Measurements from ENCODE around the gene MSTO1.
"Not testable (repeated sequence)": the region's sequence is repeated elsewhere in the genome, so short reads cannot be mapped to it uniquely, and the experiment has no call there.

MSTO1 gene

DNA sequence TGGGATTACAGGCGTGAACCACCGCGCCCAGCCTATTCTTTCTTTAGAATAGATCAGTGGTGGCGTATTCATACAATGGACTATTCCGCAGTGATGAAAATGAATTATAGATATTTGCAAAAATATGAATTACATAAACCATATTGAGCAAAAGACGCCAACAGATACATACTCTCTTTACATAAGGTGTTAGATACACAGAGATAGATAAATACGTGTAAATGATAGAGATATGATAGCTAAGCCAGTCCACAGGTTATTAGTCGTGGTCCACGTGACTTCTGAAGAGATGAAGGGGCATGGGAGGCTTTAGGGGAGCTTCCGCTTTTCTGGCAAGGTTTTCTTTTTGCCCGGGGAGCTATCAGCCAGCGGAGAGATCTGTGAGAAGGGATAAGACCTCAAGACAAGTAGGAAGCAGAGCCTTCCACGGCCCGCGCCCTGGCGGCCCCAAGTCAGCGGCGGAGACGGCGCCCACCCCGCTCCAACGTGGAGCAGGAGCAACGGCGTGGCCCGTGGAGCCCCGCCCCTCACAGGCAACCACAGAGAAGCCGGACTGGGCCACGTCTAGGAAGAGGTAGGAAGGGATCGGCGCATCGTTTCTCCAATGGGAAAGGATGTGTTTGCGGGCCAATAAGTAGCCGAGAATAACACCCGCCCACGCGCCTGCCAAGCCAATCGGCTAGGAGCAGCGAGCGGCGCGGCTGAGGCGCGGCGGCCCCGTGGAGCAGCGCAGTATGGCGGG is at the start of gene MSTO1:
Gene MSTO1 (plus strand): TSS at position 704 of the 742 bp plus-strand sequence. CDS start 31 bp downstream, at position 735.
- TF ChIP-seq, protein P1, sequence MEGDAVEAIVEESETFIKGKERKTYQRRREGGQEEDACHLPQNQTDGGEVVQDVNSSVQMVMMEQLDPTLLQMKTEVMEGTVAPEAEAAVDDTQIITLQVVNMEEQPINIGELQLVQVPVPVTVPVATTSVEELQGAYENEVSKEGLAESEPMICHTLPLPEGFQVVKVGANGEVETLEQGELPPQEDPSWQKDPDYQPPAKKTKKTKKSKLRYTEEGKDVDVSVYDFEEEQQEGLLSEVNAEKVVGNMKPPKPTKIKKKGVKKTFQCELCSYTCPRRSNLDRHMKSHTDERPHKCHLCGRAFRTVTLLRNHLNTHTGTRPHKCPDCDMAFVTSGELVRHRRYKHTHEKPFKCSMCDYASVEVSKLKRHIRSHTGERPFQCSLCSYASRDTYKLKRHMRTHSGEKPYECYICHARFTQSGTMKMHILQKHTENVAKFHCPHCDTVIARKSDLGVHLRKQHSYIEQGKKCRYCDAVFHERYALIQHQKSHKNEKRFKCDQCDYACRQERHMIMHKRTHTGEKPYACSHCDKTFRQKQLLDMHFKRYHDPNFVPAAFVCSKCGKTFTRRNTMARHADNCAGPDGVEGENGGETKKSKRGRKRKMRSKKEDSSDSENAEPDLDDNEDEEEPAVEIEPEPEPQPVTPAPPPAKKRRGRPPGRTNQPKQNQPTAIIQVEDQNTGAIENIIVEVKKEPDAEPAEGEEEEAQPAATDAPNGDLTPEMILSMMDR (IDR thresholded peaks at IDR 0.05), result no peak
- no peak for TF ChIP-seq ZFX (IDR thresholded peaks at IDR 0.05; ENCODE audit: borderline replicate concordance)
- peak within 1 kb of the TSS; percentile 68 for H3K27ac ChIP-seq

DNA sequence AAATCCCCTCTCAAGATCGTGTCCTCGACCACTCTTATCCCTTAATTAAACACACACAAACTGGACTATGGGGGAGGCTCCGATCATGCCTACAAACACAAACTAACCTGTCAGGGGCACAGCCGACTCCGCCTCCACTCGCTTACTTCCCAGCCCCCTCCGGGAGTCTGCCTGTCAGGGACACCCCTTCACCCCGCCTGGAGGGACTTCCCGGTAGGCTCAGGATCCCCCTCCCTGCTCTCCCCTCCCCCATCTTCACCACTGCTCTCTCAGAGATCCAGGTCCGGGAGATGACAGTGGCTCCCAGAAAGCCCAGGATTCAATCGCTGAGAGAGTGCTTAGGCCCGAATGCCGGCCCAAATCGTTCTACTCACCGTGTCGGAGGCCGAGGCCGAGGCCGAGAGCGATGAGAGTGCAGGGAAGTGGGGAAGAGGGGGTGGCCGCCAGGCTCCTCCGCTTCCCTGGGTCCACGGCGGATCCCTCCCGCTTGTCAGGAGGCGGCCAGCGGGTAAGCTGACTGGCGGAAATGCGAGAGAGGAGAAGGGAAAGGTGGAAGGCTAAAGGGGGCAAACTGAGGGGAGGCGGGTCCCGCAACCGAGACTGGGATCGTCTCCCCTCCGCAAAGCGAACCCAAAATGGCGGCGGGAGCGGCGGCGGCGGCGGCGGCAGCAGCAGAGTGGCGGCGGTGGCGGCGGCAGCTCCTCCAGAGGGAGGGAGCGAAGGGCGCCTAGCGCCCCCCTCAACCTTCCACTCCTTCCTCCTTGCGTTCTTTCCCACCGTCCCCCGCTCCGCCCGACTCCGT is 48.0 kb upstream of the MSTO1 start:
- peak overlapping the region; percentile 96 for H3K27ac ChIP-seq

DNA sequence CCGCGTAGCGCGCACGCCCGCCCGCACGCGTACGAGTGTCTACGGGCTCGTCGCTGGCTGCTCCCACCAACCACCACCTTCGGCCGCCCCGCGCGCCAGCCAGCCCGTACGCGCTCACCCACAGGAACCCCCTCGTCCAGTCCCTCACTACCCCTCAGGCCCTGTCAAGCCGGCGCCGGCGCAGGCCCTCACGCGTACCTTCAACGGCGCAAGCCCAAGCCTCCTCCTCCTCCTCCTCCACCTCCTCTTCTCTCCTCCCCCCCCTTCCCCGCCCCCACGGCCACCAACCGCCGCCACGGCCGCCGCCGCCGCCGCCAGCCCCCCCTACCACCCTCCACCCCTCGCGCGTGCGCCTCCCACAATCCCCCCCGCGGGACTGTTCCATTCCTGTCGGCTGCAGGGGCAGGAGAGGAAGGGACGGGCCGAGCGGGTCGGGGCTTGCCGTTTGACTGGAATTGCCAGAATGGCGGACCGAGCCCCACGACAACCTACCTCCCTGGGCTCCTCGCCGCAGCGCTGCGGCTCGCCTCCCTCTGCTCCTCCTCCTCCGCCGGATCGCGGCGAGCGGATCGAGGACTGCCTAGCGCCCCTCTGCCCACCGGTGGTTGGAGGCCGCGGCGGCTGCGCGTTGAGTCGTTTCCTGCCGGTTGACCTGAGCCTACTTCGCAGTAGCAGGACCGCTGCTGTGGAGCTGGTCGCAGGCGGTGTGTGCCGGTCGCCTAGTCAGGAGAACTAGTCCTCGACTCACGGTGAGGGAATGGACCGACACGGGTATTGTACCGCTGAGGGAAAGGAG is 47.2 kb upstream of the MSTO1 start, which contains the start of gene ASH1L:
Gene ASH1L (minus strand): TSS at position 223 of the 796 bp plus-strand sequence. CDS start 41,284 bp downstream, outside the sequence.
- no peak for TF ChIP-seq ZFX (IDR thresholded peaks at IDR 0.05; ENCODE audit: borderline replicate concordance)
- TF ChIP-seq, protein P1 (IDR thresholded peaks at IDR 0.05), result no peak

DNA sequence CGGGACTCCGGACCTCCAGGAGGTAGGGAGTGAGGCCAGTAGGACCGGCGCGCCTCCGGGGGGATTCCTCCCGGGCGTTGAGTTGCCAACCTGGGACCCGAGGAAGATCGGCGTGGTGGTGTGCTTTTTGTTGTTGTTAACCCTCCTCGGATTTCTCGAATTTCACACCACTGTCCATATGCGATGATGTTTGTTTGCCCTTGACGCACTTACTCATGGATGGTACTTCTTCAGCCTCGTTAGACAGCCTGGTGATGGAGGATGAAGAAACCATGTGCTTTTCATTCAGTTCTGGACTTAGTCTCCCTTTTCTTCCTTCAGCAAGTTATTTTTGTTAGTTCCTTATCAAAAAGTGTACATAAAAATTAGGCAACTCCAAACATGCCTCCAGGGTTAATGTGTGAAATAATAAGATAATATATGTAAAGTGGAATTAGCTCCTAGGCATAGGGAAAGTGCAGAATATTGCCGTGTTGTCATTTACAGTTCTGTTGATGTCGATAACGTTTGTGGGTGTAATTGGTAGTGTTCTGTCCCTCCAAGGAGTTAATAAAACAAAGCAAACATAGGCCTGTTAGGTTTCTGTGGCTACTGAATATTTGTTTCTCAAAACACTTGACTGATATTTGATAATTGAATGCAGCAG is 46.5 kb upstream of the MSTO1 start:
- peak overlapping the region; percentile 96 for H3K27ac ChIP-seq

More for the DNA sequence above, 47.2 kb upstream of the MSTO1 start, which contains the start of gene ASH1L:
- H3K27ac ChIP-seq, result peak within 1 kb of the TSS; percentile 96

DNA sequence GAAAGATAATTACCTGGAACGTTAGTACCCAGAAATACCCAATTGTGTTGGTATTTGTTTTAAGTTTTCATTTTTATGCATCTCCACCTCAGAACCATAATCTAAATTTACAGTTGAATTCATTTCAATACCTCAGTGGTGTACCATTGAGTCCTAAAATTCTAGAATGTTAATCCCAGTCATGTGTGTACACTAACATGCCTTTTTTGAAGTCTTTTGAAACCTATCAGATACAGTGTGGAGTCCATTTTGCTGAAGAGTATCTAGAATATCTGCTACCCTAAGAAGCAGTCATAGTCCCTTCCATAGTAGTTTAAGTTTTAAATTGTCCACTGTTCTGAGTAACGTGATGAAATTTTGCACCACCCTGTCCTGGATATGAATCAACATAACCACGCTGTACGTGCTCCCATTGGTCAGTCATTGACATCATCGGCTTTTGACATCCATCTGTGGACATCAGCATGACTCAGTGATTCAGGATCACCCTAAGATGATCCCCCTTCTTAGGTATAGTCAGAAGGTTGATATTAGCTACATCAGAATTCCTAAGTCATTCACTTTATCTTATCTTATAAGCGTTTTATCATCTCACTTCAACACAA is 39.9 kb upstream of the MSTO1 start:
- H3K27ac ChIP-seq, result no peak overlapping the region
- TF ChIP-seq ZFX (IDR thresholded peaks at IDR 0.05; ENCODE audit: borderline replicate concordance), result no peak
- TF ChIP-seq, protein P1 (IDR thresholded peaks at IDR 0.05), result no peak

DNA sequence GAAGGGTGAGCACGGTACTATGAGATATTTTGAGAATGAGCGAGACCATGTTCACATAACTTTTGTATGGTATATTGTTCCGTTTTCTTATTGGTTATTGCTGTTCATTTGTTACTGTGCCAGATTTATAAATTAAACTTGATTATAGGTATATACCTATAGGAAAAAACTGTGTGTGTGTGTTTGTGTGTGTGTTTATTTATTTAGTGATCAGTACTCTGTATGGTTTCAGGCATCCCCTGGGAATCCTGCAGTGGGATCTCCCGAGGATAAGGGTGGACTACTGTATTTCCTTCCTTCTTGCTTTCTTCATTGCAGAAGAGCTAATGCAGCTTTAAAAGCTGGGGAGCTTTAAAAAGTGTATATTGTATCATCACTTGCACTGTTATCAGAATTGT is 39.4 kb upstream of the MSTO1 start:
- TF ChIP-seq ZFX (IDR thresholded peaks at IDR 0.05; ENCODE audit: borderline replicate concordance), result no peak
- TF ChIP-seq, protein P1 (IDR thresholded peaks at IDR 0.05), result no peak

DNA sequence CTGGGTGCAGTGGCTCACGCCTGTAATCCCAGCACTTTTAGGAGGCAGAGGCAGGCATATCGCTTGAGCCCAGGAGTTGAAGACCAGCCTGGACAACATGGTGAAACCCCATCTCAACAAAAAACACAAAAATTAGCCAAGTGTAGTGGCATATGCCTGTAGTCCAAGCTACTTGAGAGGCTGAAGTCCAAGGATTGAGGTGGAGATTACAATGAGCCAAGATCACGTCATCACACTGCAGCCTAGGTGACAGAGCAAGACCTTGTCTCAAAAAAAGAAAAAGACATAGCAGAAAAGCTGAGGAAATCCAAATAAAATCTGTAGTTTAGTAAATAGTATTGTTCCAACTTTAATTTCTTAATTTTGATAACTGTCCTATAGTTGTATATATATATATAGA is 35.9 kb upstream of the MSTO1 start:
- TF ChIP-seq, protein P1 (IDR thresholded peaks at IDR 0.05), result no peak
- no peak for TF ChIP-seq ZFX (IDR thresholded peaks at IDR 0.05; ENCODE audit: borderline replicate concordance)
- H3K27ac ChIP-seq, result no peak overlapping the region

More for the DNA sequence above, 39.4 kb upstream of the MSTO1 start:
- H3K27ac ChIP-seq, result no peak overlapping the region

DNA sequence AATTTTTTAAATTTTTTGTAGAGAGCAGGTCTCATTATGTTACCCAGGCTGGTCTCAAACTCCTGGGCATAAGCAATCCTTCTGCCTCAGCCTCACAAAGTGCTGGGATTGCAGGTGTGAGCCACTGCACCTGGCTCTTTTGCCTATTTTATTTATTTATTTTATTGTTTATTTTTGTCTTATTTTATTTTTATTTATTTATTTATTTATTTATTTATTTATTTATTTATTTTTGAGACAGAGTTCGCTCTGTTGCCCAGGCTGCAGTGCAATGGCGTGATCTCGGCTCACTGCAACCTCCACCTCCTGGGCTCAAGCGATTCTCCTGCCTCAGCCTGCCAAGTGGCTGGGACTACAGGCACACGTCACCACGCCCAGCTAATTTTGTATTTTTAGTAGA is 34.4 kb upstream of the MSTO1 start:
- not testable (repeated sequence) for H3K27ac ChIP-seq

DNA sequence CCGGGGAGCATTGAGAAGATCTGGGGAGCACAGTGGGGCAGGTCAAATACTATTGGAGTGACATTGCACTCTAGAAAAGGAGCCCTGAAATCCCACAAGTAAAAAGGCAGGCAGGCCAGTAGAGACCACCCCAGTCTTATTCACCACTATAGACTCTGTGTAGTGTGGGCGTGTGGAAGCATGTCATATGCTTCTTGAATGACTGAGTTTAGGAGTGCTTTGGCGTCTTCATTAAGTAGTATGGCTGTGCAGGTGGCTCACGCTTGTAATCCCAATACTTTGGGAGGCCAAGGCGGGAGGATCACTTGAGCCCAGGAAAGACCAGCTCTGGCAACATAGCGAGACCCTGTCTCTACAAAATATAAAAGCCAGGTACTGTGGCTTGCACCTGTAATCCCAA is 26.2 kb upstream of the MSTO1 start:
- not testable (repeated sequence) for H3K27ac ChIP-seq

DNA sequence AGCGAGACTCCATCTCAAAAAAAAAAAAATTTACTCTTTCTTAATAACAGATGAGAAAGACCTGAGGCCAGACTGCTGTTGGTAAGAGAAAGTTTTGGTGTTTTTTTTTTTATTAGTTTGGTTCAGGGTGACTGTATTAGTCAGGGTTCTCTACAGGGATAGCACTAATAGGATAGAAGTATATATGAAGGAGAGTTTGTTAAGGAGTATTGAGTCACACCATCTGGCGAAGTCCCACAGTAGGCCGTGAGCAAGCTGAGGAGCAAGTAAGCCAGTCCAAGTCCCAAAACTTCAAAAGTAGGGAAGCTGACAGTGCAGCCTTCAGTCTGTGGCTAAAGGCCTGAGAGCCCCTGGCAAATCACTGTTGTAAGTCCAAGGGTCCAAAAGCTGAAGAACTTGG is 20.7 kb upstream of the MSTO1 start:
- H3K27ac ChIP-seq, result not testable (repeated sequence)

DNA sequence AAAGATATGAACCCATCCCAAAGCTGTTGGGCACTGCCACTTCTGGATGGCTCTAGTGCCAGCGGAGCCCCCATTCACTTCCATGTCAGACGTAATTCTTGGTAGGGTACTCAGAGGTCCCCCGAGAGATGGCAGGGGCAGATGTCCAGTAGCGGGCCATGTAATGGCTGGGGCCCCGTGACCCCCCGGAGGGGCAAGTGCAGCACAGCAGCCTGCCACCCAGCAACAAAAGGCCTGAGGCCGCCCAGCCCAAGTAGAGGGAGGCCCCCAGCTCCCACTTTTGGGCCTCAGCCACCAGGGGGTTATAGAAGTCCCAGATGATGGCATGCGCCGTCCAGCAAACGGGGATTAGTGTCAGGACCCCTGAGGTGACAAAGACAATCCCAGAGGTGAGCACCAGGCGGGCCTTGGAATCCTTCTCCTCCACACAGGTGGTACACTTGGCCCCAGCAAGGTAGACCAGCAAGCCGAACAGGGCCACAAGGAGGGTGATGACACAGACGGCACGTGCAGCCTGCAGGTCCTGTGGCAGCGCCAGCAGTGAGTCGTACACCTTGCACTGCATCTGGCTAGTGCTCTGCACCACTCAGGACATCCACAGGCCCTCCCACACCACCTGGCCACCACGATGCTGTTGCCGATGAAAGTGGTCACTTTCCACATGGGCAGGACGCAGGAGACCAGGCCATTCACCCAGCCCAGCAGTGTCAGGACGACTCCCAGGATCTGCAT is 19.3 kb upstream of the MSTO1 start:
- not testable (repeated sequence) for H3K27ac ChIP-seq

Measured in 22Rv1 (cell line).